HG03521 (cell line): ENCODE results near the gene PNPLA5.

Source experiments
- ATAC-seq: cut with Tn5 transposase; IDR thresholded peaks from one replicate; pipeline ENCODE4 v1.9.1; 2021; ENCODE audit warnings: mild to moderate bottlenecking, moderate library complexity; ENCODE audit not compliant: unreplicated experiment

PNPLA5 gene

GRCh38 chr22:43855431-43855830 is 36.4 kb downstream of the PNPLA5 start:
- ATAC-seq = no peak

DNA sequence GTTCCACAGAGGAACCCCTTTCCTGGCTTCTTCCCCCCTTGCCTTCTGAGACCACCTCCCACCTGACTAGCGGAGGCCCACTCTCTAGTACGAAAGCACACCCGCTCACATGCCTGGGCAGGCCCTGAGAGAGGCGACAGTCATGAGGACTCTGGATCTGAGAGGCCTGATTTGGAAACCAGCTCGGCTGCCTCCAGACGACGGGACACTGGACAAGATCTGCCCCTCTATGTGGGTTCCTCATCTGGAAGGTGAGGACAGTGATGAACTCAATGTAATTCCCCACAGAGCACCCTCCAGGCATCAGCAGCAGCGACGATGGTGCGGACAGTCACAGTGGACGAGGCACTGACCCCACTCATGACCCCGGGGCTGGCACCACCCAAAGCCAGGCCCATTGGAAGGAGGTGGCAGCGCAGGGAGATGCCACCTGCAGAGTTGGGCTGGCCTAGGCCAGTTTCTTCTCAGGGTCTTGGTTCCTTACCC is 37.0 kb downstream of the PNPLA5 start:
- no peak for ATAC-seq

GRCh38 chr22:43854121-43854785 is 37.6 kb downstream of the PNPLA5 start:
- no peak for ATAC-seq

DNA sequence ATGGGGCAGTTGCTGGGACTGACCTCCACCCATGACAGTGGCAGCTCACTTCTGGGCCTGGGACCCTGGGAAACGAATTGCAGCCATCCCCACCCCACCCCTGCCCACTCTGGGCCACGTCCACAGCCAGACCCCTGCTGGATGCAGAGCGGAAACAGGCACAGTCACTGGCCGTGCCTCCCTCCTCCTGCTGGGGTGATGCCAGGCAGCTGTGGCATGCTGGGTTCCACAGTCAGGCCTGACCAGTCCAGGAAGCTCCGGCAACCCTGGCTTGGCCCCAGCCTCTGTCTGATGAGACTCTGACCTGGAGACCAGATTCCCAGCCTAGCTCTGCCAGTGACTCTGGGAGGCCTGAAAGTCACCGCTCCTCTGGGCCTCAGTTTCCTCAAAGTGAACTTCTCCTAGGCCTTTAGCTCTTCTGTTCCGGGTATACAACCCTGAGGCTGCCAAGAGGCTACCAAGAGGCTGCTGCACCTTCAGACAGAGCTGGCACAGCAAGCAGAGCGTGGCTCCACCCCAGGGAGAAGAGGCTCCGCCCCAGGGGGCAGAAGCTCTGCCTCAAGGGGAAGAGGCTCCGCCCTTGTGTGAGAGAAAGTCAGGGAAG is 38.4 kb downstream of the PNPLA5 start:
- ATAC-seq = no peak

GRCh38 chr22:43852573-43853327 is 39.1 kb downstream of the PNPLA5 start:
- ATAC-seq = no peak

GRCh38 chr22:43851979-43852307 is 39.9 kb downstream of the PNPLA5 start:
- ATAC-seq = no peak

GRCh38 chr22:43851058-43851978 is 40.5 kb downstream of the PNPLA5 start:
- ATAC-seq = no peak

GRCh38 chr22:43850529-43850928 is 41.3 kb downstream of the PNPLA5 start:
- no peak for ATAC-seq

DNA sequence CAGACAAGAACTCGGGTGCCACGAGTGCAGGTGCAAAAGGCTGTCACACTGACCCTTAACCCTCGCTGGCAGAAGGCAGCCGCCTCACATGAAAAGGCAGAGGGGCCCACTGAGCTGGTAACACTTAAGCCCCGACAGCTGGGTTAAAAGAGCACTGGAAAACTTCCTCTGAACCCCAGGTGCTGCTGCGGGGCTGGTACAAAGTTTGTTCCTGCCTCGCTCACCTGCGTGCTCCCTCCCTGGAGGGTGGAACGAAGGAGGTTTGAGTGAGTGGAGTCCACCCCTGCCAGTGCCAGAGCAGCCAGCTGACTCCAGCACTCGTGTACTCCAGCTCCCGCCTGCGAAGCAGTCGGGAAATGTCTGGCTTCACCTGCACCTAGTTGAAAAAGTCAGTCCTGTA is 42.1 kb downstream of the PNPLA5 start:
- ATAC-seq = no peak

DNA sequence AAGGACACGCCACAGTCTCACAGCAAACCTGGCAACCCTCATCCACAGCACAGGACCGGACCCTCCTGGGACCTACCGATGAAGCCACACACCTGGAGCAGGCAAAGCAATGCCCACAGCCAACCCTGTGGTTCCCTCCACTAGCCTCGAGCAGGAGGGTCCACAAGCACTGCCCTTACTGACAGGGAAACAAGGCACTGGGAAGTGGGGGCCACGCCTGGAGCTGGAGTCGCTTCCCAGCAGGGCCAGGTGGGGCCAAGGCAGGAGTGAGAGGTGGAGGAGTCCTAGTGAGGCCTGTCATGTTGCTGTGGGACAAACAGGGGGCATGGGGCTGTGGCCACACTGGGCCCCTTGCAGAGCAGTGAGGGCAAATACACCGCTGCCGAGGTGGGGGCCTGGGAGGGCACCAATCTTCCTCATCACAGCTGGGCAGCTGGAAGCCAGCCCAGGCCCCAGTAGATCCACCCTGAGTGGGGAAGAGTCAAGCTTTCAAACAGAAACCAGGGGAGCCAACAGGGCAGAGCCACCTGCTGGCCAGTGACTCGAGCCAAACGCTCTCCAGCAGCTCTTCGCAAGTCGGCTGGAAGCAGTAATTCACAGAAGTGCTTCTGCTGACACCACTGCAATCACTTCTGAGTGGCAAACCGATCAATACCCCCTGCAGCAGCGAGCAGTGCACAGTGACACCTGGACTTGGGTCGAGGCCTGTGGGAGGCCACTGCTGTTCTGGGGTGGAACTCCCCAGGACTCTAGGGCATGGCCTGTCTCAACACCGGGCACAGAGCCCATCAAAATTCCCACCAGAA is 43.2 kb downstream of the PNPLA5 start:
- no peak for ATAC-seq

- ATAC-seq = no peak
Observed at GRCh38 chr22:43847376-43848289, 44.2 kb downstream of the PNPLA5 start.

DNA sequence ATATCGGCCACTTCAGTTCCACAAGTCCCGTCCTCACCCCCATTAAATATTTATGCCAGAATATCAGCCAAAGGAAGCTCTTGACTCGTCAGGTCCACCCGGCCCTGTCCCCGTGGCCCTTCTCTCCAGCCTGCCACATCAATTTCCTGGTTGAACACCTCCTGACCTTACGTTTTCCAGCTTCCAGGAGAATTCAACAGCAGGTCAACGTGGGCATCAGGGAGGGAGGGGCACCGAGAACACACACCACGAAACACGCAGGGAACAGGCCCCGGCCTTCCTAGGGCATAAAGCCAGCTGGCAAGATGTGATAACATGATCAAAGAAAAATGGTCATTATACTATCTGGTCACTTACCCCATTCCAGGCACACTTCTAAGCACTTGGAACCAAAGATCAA is 44.8 kb downstream of the PNPLA5 start:
- no peak for ATAC-seq

GRCh38 chr22:43845981-43846380 is 45.8 kb downstream of the PNPLA5 start:
- no peak for ATAC-seq

- no peak for ATAC-seq
Observed at GRCh38 chr22:43844560-43845545, 47.0 kb downstream of the PNPLA5 start.

DNA sequence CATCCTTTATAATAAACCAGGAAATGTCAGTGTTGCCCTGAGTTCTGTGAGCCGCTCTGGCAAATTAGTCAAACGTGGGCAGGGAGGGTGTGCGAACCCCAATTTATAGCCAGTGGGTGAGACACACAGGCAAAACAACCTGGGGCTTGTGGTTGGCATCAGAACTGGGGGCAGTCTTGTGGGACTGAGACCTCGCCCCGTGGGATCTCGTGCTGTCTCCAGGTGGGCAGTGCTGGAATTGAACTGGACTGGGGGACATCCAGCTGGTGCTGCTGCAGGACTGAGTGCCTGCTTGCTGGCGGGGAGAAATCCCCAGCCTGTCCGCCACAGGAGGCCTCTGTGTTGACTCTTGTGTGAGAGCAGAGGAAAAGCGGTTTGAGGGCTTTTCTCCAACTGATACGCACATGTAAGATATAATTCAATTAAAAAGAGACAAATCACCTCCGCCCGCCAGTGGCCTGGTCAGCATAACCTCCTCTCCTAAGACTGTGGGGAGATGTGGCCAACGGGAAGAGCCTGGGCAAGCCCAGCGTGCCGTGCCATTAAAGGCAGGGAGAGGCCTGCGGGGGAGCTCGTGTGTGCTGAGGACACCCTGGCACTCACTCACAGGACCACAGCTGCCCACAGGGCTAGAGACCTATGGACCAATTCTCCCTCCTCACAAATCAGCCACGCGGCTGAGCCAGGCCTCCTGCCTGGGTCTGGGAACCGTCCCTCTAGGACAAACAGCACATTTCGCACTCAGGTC is 47.9 kb downstream of the PNPLA5 start:
- no peak for ATAC-seq

GRCh38 chr22:43841742-43842141 is 50.1 kb downstream of the PNPLA5 start:
- no peak for ATAC-seq

GRCh38 chr22:43840851-43841250 is 51.0 kb downstream of the PNPLA5 start:
- no peak for ATAC-seq
